Stomach smooth muscle (tissue), 2 donors: Measurements from ENCODE around the gene SMYD3.
"Not testable (repeated sequence)": the region's sequence is repeated elsewhere in the genome, so short reads cannot be mapped to it uniquely, and the experiment has no call there.

Experiments
- H3K27ac ChIP-seq: one replicate; pipeline ENCODE4 v1.7.0; 2013; ENCODE audit warnings: mild to moderate bottlenecking, low read length, inconsistent platforms
- H3K27me3 ChIP-seq, 2 donors: one replicate each; pipeline ENCODE4 v1.7.0; 2013; ENCODE audit warnings: low read length in 2 of 2; ENCODE audit not compliant: insufficient read depth in 2 of 2, control insufficient read depth in 1 of 2
- H3K36me3 ChIP-seq, 2 donors: one replicate each; pipeline ENCODE4 v1.7.0; 2013; ENCODE audit warnings: low read length in 2 of 2; ENCODE audit not compliant: control insufficient read depth in 2 of 2, insufficient read depth in 2 of 2
- H3K4me1 ChIP-seq: one replicate; pipeline ENCODE4 v1.7.0; 2013; ENCODE audit warnings: low read length; ENCODE audit not compliant: control insufficient read depth, insufficient read depth
- H3K4me3 ChIP-seq, 2 donors: one replicate each; pipeline ENCODE4 v1.7.0; 2013; ENCODE audit warnings: low read length in 2 of 2
- H3K9ac ChIP-seq, 2 donors: one replicate each; pipeline ENCODE4 v1.7.0; 2013; ENCODE audit warnings: low read length in 2 of 2, mild to moderate bottlenecking in 1 of 2
- H3K9me3 ChIP-seq, 2 donors: one replicate each; pipeline ENCODE4 v1.7.0; 2013; ENCODE audit warnings: low read length in 2 of 2; ENCODE audit not compliant: control insufficient read depth in 2 of 2
- donor health status: healthy.
- donor health status: Pancreatic carcinoma.

Gene SMYD3

GRCh38 chr1:246083416-246083815 is 423.7 kb downstream of the SMYD3 start:
- H3K9me3 ChIP-seq, result peaks cover 0 to 5% of the 10 kb centered on the region in 2 donors
- no peak overlapping the region for H3K4me3 ChIP-seq
- H3K9ac ChIP-seq, result no peak overlapping the region
- no peaks in the 10 kb centered on the region for H3K36me3 ChIP-seq
- no peaks in the 10 kb centered on the region for H3K4me1 ChIP-seq
- no peaks in the 10 kb centered on the region for H3K27me3 ChIP-seq
- H3K27ac ChIP-seq, result no peak overlapping the region

DNA sequence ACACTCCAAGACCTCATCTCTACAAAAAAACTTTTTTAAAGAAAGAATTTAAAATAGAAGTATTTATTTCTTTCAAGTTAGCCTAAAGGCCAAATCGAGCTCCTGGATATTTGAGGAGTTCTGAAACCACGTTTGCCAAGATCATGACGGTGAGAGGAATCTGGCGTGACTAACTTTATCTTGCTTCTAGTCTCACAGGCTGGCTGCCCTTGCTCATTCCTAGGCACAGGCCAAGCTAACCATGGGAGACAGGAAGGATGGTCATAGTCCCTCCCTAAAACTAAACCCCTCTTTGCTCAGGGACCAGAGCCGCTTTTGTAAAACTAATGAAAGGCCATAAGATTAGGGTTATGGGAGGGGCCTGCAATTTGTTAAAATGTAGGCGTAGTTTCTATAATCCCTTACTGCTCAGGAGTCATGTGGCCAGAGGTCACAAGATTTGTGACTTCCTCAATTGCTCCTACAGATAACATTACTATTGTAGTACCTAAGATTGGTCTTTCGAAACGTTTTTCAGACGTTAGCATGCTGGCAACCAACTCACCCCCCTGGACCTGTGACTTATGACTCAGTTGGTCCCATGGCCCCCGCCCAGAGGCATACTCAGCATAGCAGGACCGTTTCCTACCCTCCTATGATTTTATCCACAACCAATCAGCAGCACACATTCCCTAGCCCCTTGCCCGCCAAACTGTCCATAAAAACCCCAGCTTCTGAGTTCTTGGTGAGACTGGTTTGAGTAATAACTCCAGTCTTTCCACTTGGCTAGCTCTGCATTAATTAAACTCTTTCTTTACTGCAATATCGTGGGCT is 425.0 kb downstream of the SMYD3 start:
- Histone ChIP-seq H3K4me1 (no peaks in the 10 kb centered on the region), H3K9me3 (peaks cover 0 to 5% of the 10 kb centered on the region in 2 donors), H3K27me3 (no peaks in the 10 kb centered on the region), H3K9ac (no peak overlapping the region), H3K4me3 (no peak overlapping the region), H3K36me3 (no peaks in the 10 kb centered on the region), H3K27ac (no peak overlapping the region)

- H3K4me3 ChIP-seq, result no peak overlapping the region
- no peaks in the 10 kb centered on the region for H3K36me3 ChIP-seq
- H3K27ac ChIP-seq, result no peak overlapping the region
- no peak overlapping the region for H3K9ac ChIP-seq
- peaks cover 0 to 5% of the 10 kb centered on the region in 2 donors for H3K9me3 ChIP-seq
- H3K27me3 ChIP-seq, result no peaks in the 10 kb centered on the region
- H3K4me1 ChIP-seq, result no peaks in the 10 kb centered on the region
These were observed 425.9 kb downstream of the SMYD3 start for GRCh38 chr1:246081138-246081702.

DNA sequence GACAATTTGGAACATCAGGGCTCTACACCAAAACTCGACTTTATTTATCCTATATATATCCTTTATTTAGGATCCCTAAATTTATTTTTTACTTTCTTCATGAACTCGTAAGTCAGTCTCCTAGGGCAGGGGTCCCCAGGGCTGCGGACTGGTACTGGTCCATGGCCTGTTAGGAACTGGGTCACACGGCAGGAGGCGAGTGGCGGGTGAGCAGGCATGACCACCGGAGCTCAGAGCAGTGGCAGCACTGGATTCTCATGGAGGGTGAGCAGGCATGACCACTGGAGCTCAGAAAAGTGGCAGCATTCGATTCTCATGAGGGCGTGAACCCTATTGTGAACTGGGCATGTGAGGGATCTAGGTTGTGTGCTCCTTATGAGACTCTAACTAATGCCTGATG is 427.0 kb downstream of the SMYD3 start:
- Histone ChIP-seq H3K4me3 (no peak overlapping the region), H3K4me1 (no peaks in the 10 kb centered on the region), H3K27ac (no peak overlapping the region), H3K27me3 (no peaks in the 10 kb centered on the region), H3K9me3 (peaks cover 0 to 5% of the 10 kb centered on the region in 2 donors), H3K36me3 (no peaks in the 10 kb centered on the region), H3K9ac (no peak overlapping the region)

DNA sequence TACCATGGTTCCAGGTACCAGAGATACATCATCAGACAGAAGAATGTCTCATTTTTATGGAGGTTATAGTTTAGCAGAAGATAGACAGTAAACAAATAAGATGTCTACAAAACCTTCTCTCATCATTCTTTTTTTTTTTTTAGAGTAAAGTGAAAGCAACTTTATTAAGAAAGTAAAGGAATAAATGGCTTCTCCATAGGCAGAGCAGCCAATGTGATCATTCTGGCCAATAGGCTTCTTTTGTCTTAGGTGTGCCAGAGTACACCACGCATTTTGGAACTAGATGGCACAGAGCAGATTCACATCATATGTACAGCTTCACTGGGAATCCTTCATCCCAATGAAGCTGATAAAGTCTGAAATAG is 428.2 kb downstream of the SMYD3 start:
- Histone ChIP-seq H3K9me3 (peaks cover 0 to 5% of the 10 kb centered on the region in 2 donors), H3K9ac (no peak overlapping the region), H3K27ac (no peak overlapping the region), H3K27me3 (no peaks in the 10 kb centered on the region), H3K4me1 (no peaks in the 10 kb centered on the region), H3K4me3 (no peak overlapping the region), H3K36me3 (no peaks in the 10 kb centered on the region)

DNA sequence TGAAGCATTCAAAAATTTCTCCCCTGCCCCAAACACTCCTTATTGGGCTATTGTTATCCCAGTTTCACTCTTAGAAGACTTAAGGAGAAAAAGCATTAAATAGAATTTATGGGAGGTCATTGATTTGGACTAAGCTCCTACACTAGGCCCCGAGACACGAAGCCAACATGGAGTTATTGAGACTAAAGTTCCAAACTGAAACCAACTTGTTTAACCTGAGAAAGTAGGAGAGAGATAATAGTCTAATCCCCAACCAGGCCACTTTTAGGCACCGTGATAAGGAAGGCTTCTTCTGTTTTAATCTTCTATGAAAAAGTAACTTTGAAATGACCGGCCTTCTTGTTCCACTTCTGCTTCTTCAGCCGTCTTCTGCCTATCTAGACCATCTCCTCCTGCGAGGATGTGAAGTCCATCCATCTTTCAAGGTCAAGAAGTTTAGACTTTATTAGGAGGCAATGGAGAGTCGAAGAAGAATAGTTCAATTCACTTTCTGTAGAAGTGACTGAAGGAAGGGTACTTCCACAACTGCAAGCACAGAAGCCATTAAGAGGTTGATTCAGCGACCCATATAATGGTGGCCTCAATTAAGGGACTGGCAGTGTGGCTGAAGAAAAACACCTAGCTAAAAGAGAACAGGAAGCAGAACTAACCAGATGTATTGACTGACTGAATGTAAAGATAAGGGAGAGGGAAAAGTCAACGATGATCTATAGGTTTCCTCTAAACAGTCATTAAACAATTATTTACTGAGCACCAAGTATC is 428.8 kb downstream of the SMYD3 start:
- H3K9me3 ChIP-seq, result peaks cover 0 to 5% of the 10 kb centered on the region in 2 donors
- no peaks in the 10 kb centered on the region for H3K36me3 ChIP-seq
- H3K9ac ChIP-seq, result no peak overlapping the region
- H3K4me3 ChIP-seq, result no peak overlapping the region
- H3K4me1 ChIP-seq, result no peaks in the 10 kb centered on the region
- H3K27ac ChIP-seq, result no peak overlapping the region
- H3K27me3 ChIP-seq, result no peaks in the 10 kb centered on the region

- H3K27me3 ChIP-seq, result no peaks in the 10 kb centered on the region
- H3K36me3 ChIP-seq, result no peaks in the 10 kb centered on the region
- no peak overlapping the region for H3K27ac ChIP-seq
- H3K4me1 ChIP-seq, result no peaks in the 10 kb centered on the region
- peaks cover 0 to 5% of the 10 kb centered on the region in 2 donors for H3K9me3 ChIP-seq
- no peak overlapping the region for H3K4me3 ChIP-seq
- no peak overlapping the region for H3K9ac ChIP-seq
These were observed 429.6 kb downstream of the SMYD3 start for GRCh38 chr1:246077476-246077875.

DNA sequence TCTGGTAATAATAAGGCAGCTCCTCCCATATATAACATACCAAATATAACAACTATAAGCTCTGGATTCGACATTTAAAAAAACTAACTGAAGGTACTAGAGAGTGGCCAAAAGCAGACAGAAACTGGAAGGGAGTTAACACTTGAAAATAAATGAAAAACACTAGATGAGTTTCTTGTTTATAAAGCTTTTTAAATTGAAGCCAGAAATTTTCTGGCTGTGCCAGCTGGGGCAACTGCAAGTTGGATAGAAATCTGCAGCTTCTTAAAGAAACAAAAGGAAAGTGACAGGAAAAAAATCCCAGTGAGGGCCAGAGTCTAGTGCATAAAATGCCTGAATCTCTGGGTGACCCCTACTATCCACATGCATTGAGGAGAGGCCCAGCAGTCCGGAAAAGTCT is 432.7 kb downstream of the SMYD3 start:
- H3K9ac ChIP-seq, result no peak overlapping the region
- no peaks in the 10 kb centered on the region for H3K27me3 ChIP-seq
- no peak overlapping the region for H3K27ac ChIP-seq
- peaks cover 0 to 2% of the 10 kb centered on the region in 2 donors for H3K36me3 ChIP-seq
- no peak overlapping the region for H3K4me3 ChIP-seq
- H3K9me3 ChIP-seq, result no peaks in the 10 kb centered on the region
- H3K4me1 ChIP-seq, result no peaks in the 10 kb centered on the region

- Histone ChIP-seq H3K4me3 (no peak overlapping the region), H3K4me1 (no peaks in the 10 kb centered on the region), H3K9ac (no peak overlapping the region), H3K36me3 (peaks cover 0 to 2% of the 10 kb centered on the region in 2 donors), H3K27ac (no peak overlapping the region), H3K27me3 (no peaks in the 10 kb centered on the region), H3K9me3 (no peaks in the 10 kb centered on the region)
These were observed 434.6 kb downstream of the SMYD3 start for GRCh38 chr1:246072456-246072955.

- H3K9ac ChIP-seq, H3K9me3 ChIP-seq, H3K4me3 ChIP-seq, H3K27ac ChIP-seq, H3K36me3 ChIP-seq, H3K4me1 ChIP-seq, H3K27me3 ChIP-seq: not testable (repeated sequence)
These were observed 435.1 kb downstream of the SMYD3 start for GRCh38 chr1:246071981-246072380.
